GM19455 (cell line): Measurements from ENCODE around the gene UXS1.

ENCODE experiments used
- ATAC-seq: cut with Tn5 transposase; IDR thresholded peaks from one replicate; pipeline ENCODE4 v1.9.1; 2021; ENCODE audit not compliant: unreplicated experiment

UXS1 gene

GRCh38 chr2:106113361-106113966, 80.6 kb downstream of the UXS1 start:
- no peak for ATAC-seq

GRCh38 chr2:106111882-106112571, 82.1 kb downstream of the UXS1 start:
- ATAC-seq, result no peak

GRCh38 chr2:106109675-106110424, 84.3 kb downstream of the UXS1 start:
- ATAC-seq, result no peak

- ATAC-seq, result no peak
Observed at GRCh38 chr2:106108791-106109190, 85.3 kb downstream of the UXS1 start.

GRCh38 chr2:106108351-106108750, 85.8 kb downstream of the UXS1 start:
- ATAC-seq, result no peak

- ATAC-seq, result peak; percentile 58
Observed at GRCh38 chr2:106107509-106108131, 86.5 kb downstream of the UXS1 start.

- peak; percentile 2 for ATAC-seq
Observed at GRCh38 chr2:106106622-106107508, 87.2 kb downstream of the UXS1 start.

GRCh38 chr2:106105151-106105922, 88.8 kb downstream of the UXS1 start:
- ATAC-seq, result no peak

GRCh38 chr2:106104332-106105062, 89.6 kb downstream of the UXS1 start:
- peak; percentile 59 for ATAC-seq

GRCh38 chr2:106099691-106100090, 94.4 kb downstream of the UXS1 start:
- no peak for ATAC-seq

- ATAC-seq, result no peak
Observed at GRCh38 chr2:106098664-106099063, 95.4 kb downstream of the UXS1 start.

GRCh38 chr2:106098081-106098480, 96.0 kb downstream of the UXS1 start:
- ATAC-seq, result no peak

GRCh38 chr2:106097038-106098000, 96.8 kb downstream of the UXS1 start:
- no peak for ATAC-seq

- no peak for ATAC-seq
Observed at GRCh38 chr2:106096299-106097037, 97.6 kb downstream of the UXS1 start.

GRCh38 chr2:106095478-106096298, 98.4 kb downstream of the UXS1 start:
- ATAC-seq, result no peak

GRCh38 chr2:106094131-106094841, 99.8 kb downstream of the UXS1 start:
- no peak for ATAC-seq
